Astrocyte (in vitro differentiated cells and primary cell): ENCODE measurements around the gene NCLN.
"Not testable (repeated sequence)": the region's sequence is repeated elsewhere in the genome, so short reads cannot be mapped to it uniquely, and the experiment has no call there.

Experiments used
- EZH2 ChIP-seq: IDR thresholded peaks from 2 replicates; pipeline ENCODE4 v1.6.1; 2012; ENCODE audit warnings: mild to moderate bottlenecking, low read length, inconsistent platforms; ENCODE audit not compliant: insufficient read depth
- TF ChIP-seq, protein P1 (sequence below): IDR thresholded peaks from 2 replicates; pipeline ENCODE4 v1.5.1; 2011; ENCODE audit warnings: low read depth, mild to moderate bottlenecking, inconsistent platforms, low read length, moderate library complexity; ENCODE audit not compliant: insufficient read depth

DNA sequence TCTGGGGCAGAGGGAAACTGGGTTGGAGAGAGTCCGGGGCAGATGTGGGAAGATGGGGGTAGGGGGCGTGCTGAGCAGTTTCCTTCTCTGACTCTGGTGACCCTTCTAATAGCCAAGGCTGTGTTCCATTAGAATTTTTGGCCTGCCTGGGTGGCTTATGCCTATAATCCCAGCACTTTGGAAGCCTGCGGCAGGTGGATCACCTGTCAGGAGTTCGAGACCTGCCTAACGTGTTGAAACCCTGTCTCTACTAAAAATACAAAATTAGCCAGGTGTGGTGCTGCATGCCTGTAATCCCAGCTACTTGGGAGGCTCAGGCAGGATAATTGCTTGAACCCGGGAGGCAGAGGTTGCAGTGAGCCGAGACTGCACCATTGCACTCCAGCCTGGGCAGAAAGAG, 17.2 kb downstream of the NCLN start:
- TF ChIP-seq, protein P1, sequence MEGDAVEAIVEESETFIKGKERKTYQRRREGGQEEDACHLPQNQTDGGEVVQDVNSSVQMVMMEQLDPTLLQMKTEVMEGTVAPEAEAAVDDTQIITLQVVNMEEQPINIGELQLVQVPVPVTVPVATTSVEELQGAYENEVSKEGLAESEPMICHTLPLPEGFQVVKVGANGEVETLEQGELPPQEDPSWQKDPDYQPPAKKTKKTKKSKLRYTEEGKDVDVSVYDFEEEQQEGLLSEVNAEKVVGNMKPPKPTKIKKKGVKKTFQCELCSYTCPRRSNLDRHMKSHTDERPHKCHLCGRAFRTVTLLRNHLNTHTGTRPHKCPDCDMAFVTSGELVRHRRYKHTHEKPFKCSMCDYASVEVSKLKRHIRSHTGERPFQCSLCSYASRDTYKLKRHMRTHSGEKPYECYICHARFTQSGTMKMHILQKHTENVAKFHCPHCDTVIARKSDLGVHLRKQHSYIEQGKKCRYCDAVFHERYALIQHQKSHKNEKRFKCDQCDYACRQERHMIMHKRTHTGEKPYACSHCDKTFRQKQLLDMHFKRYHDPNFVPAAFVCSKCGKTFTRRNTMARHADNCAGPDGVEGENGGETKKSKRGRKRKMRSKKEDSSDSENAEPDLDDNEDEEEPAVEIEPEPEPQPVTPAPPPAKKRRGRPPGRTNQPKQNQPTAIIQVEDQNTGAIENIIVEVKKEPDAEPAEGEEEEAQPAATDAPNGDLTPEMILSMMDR = not testable (repeated sequence)
- not testable (repeated sequence) for TF ChIP-seq EZH2
